Skin epidermis (tissue), 12 donors: Measurements from ENCODE around the gene FBRSL1.
"Not testable (repeated sequence)": the region's sequence is repeated elsewhere in the genome, so short reads cannot be mapped to it uniquely, and the experiment has no call there.

Source experiments
- H3K27ac ChIP-seq, 21 experiments: fragments of 200-600 bp; sonication (generic) in 11 of 21; one replicate each; pipeline ENCODE4 v1.5.0; 2020; ENCODE audit warnings: mild to moderate bottlenecking in 3 of 21, inconsistent platforms in 2 of 21, moderate library complexity in 2 of 21
- H3K4me3 ChIP-seq, 7 experiments: fragments of 200-600 bp; sonication (generic) in 2 of 7; one replicate each; pipeline ENCODE4 v1.5.0; 2020; ENCODE audit warnings: inconsistent platforms in 2 of 7, mild to moderate bottlenecking in 2 of 7, moderate library complexity in 1 of 7

FBRSL1 gene

GRCh38 chr12:132489602-132490266 lies at the start of gene FBRSL1:
Gene FBRSL1, plus strand, starts transcription at chr12:132490151.
- H3K27ac ChIP-seq = peak within 1 kb of the TSS; percentile 60 to 99 (median 88)

GRCh38 chr12:132440420-132440819 lies 49.5 kb upstream of the FBRSL1 start:
- not testable (repeated sequence) for H3K4me3 ChIP-seq, H3K27ac ChIP-seq

More at GRCh38 chr12:132489602-132490266, at the start of gene FBRSL1:
- peak within 1 kb of the TSS; percentile 64 to 76 (median 70) for H3K4me3 ChIP-seq

- Histone ChIP-seq H3K4me3 (no peak overlapping the region), H3K27ac (no peak overlapping the region)
These were observed 47.8 kb upstream of the FBRSL1 start for GRCh38 chr12:132441871-132442863.

- H3K27ac ChIP-seq = no peak overlapping the region
These were observed 46.9 kb upstream of the FBRSL1 start for GRCh38 chr12:132443091-132443490.

GRCh38 chr12:132444283-132444682 lies 45.7 kb upstream of the FBRSL1 start:
- no peak overlapping the region for H3K4me3 ChIP-seq
- peak overlapping the region in 20 of 21 experiments; percentile 28 to 97 (median 88) for H3K27ac ChIP-seq

More at GRCh38 chr12:132443091-132443490, 46.9 kb upstream of the FBRSL1 start:
- H3K4me3 ChIP-seq = no peak overlapping the region

GRCh38 chr12:132444957-132445883 lies 44.7 kb upstream of the FBRSL1 start:
- Histone ChIP-seq H3K4me3 (peak overlapping the region in 6 of 7 experiments; percentile 14 to 42 (median 22)), H3K27ac (peak overlapping the region; percentile 25 to 97 (median 87))

- peak overlapping the region in 6 of 7 experiments; percentile 14 to 42 (median 22) for H3K4me3 ChIP-seq
- H3K27ac ChIP-seq = peak overlapping the region; percentile 25 to 97 (median 87)
These were observed 43.9 kb upstream of the FBRSL1 start for GRCh38 chr12:132445884-132446632.

GRCh38 chr12:132446633-132447326 lies 43.2 kb upstream of the FBRSL1 start:
- Histone ChIP-seq H3K4me3 (peak overlapping the region in 2 of 7 experiments; percentile 15 to 42), H3K27ac (peak overlapping the region in 19 of 21 experiments; percentile 44 to 97 (median 88))

GRCh38 chr12:132447327-132447720 lies 42.6 kb upstream of the FBRSL1 start:
- H3K27ac ChIP-seq = peak overlapping the region in 2 of 21 experiments; percentile 44 to 89
- no peak overlapping the region for H3K4me3 ChIP-seq

GRCh38 chr12:132447731-132448462 lies 42.1 kb upstream of the FBRSL1 start:
- Histone ChIP-seq H3K27ac (no peak overlapping the region), H3K4me3 (no peak overlapping the region)

GRCh38 chr12:132448463-132448820 lies 41.5 kb upstream of the FBRSL1 start:
- Histone ChIP-seq H3K4me3 (no peak overlapping the region), H3K27ac (no peak overlapping the region)

- Histone ChIP-seq H3K4me3 (no peak overlapping the region), H3K27ac (peak overlapping the region in 1 of 21 experiments; percentile 4)
These were observed 40.2 kb upstream of the FBRSL1 start for GRCh38 chr12:132449565-132450417.

- Histone ChIP-seq H3K4me3 (no peak overlapping the region), H3K27ac (no peak overlapping the region)
These were observed 39.4 kb upstream of the FBRSL1 start for GRCh38 chr12:132450418-132451171.

- Histone ChIP-seq H3K4me3 (no peak overlapping the region), H3K27ac (no peak overlapping the region)
These were observed 38.6 kb upstream of the FBRSL1 start for GRCh38 chr12:132451172-132451835.

GRCh38 chr12:132451836-132452195 lies 38.1 kb upstream of the FBRSL1 start:
- no peak overlapping the region for H3K27ac ChIP-seq

More at GRCh38 chr12:132451836-132452195, 38.1 kb upstream of the FBRSL1 start:
- H3K4me3 ChIP-seq = no peak overlapping the region
